IMR-90 (cell line): ENCODE measurements around the gene B4GALT5. TPM values are rescaled to one million over a fixed set of nuclear protein-coding genes. Genes with fewer than 3 reads are reported as not detected.

Experiments
- ATAC-seq: fragments of 200-7000 bp; cut with Tn5 transposase; 2 replicates; pipeline ENCODE4 v1.9.1; 2020; ENCODE audit warnings: low read depth, mild to moderate bottlenecking, moderate library complexity
- BruUV-seq: library from RNA; stranded (reverse); fragments of 400-500 nt; replicated peaks from 2 replicates; lab custom pipeline; 2021; lab: Mats Ljungman, UMichigan
- CTCF ChIA-PET: fragments of 300-600 bp; formaldehyde crosslinking; extraction: SDS; loops from one replicate; lab custom pipeline; 2021; ENCODE audit warnings: antibody characterized with exemption; lab: Yijun Ruan, JAX
- POLR2A ChIA-PET: fragments of 300-600 bp; sonication (Branson Sonifier 250); formaldehyde crosslinking; loops from one replicate; lab custom pipeline; 2022; ENCODE audit warnings: antibody characterized with exemption; ENCODE audit not compliant: unreplicated experiment; lab: Charles Lee
- DNase-seq: peaks from one replicate; pipeline ENCODE4 v3.0.0; 2013
- H2AFZ ChIP-seq: replicated peaks from 2 replicates; pipeline ENCODE3; 2013; ENCODE audit warnings: low read length, mild to moderate bottlenecking; ENCODE audit not compliant: poor library complexity
- H2AK5ac ChIP-seq: 2 replicates; pipeline ENCODE4 v1.6.1; 2013; ENCODE audit warnings: low read depth, low read length, inconsistent platforms
- H2AK9ac ChIP-seq: replicated peaks from 2 replicates; pipeline ENCODE3; 2013; ENCODE audit warnings: mild to moderate bottlenecking, low read depth, low read length, moderate library complexity; ENCODE audit not compliant: poor library complexity
- H2BK120ac ChIP-seq: 2 replicates; pipeline ENCODE4 v1.6.1; 2013; ENCODE audit warnings: low read depth, low read length, inconsistent platforms
- H2BK15ac ChIP-seq: 3 replicates; pipeline ENCODE4 v1.6.1; 2013; ENCODE audit warnings: low read depth, low read length, inconsistent platforms
- H2BK20ac ChIP-seq: 2 replicates; pipeline ENCODE4 v1.6.1; 2013; ENCODE audit warnings: low read depth, mild to moderate bottlenecking, inconsistent platforms, low read length, moderate library complexity
- H2BK5ac ChIP-seq: 2 replicates; pipeline ENCODE4 v1.6.1; 2013; ENCODE audit warnings: mild to moderate bottlenecking, low read depth, low read length, inconsistent platforms; ENCODE audit not compliant: poor library complexity, severe bottlenecking
- H3K14ac ChIP-seq: replicated peaks from 2 replicates; pipeline ENCODE4 v1.6.1; 2013; ENCODE audit warnings: low read depth, low read length, inconsistent platforms
- H3K18ac ChIP-seq: 2 replicates; pipeline ENCODE4 v1.6.1; 2013; ENCODE audit warnings: low read depth, low read length, control low read depth
- H3K23ac ChIP-seq: 2 replicates; pipeline ENCODE4 v1.6.1; 2013; ENCODE audit warnings: low read depth, low read length, inconsistent platforms
- H3K27ac ChIP-seq: 2 replicates; pipeline ENCODE4 v1.5.1; 2013; ENCODE audit warnings: mild to moderate bottlenecking, control low read depth, low read length; ENCODE audit not compliant: insufficient read depth
- H3K27me3 ChIP-seq: 2 replicates; pipeline ENCODE4 v1.6.1; 2013; ENCODE audit warnings: low read length; ENCODE audit not compliant: control insufficient read depth, insufficient read depth
- H3K36me3 ChIP-seq: 2 replicates; pipeline ENCODE4 v1.6.1; 2013; ENCODE audit warnings: low read length, mixed read lengths; ENCODE audit not compliant: control insufficient read depth, insufficient read depth
- H3K4ac ChIP-seq: 2 replicates; pipeline ENCODE4 v1.6.1; 2013; ENCODE audit warnings: low read depth, low read length, inconsistent platforms
- H3K4me1 ChIP-seq: 2 replicates; pipeline ENCODE4 v1.6.1; 2013; ENCODE audit warnings: low read length, mixed read lengths; ENCODE audit not compliant: control insufficient read depth, insufficient read depth
- H3K4me2 ChIP-seq: 2 replicates; pipeline ENCODE4 v1.6.1; 2013; ENCODE audit warnings: low read depth, mild to moderate bottlenecking, control low read depth, low read length, moderate library complexity
- H3K4me3 ChIP-seq: 2 replicates; pipeline ENCODE4 v1.5.1; 2013; ENCODE audit warnings: low read depth, mild to moderate bottlenecking, control low read depth, low read length, moderate library complexity; ENCODE audit not compliant: insufficient read depth
- H3K56ac ChIP-seq: 2 replicates; pipeline ENCODE4 v1.6.1; 2013; ENCODE audit warnings: low read length, inconsistent platforms; ENCODE audit not compliant: insufficient read depth; ENCODE audit errors: extremely low read depth
- H3K79me1 ChIP-seq, 2 experiments: 2 replicates each; pipeline ENCODE4 v1.6.1; 2013; ENCODE audit warnings: low read length in 2 of 2, inconsistent platforms in 1 of 2, low read depth in 1 of 2
- H3K9ac ChIP-seq: 2 replicates; pipeline ENCODE4 v1.6.1; 2013; ENCODE audit warnings: low read depth, low read length, control low read depth
- H3K9me1 ChIP-seq: 2 replicates; pipeline ENCODE4 v1.6.1; 2013; ENCODE audit warnings: low read length, inconsistent platforms; ENCODE audit not compliant: insufficient read depth
- H3K9me3 ChIP-seq: 2 replicates; pipeline ENCODE4 v1.6.1; 2013; ENCODE audit warnings: low read length; ENCODE audit not compliant: control insufficient read depth, insufficient read depth
- H4K20me1 ChIP-seq: 2 replicates; pipeline ENCODE4 v1.6.1; 2013; ENCODE audit warnings: low read length, inconsistent platforms; ENCODE audit not compliant: insufficient read depth
- H4K5ac ChIP-seq: 2 replicates; pipeline ENCODE4 v1.6.1; 2013; ENCODE audit warnings: mild to moderate bottlenecking, low read depth, low read length, control low read depth
- H4K8ac ChIP-seq, 2 experiments: 2 replicates each; pipeline ENCODE4 v1.6.1; 2013; ENCODE audit warnings: low read depth in 2 of 2, low read length in 2 of 2, control low read depth in 1 of 2, inconsistent platforms in 1 of 2
- H4K91ac ChIP-seq: 2 replicates; pipeline ENCODE4 v1.6.1; 2013; ENCODE audit warnings: low read depth, low read length, inconsistent platforms; ENCODE audit not compliant: insufficient read depth
- BHLHE40 ChIP-seq: fragments of 150-350 bp; IDR thresholded peaks from 2 replicates; pipeline ENCODE4 v1.6.1; 2016; ENCODE audit warnings: mild to moderate bottlenecking, low read depth, low read length
- CEBPB ChIP-seq: IDR thresholded peaks from 2 replicates; pipeline ENCODE4 v1.6.1; 2012; ENCODE audit warnings: low read depth, low read length, improper control_type of control experiment
- CHD1 ChIP-seq: IDR thresholded peaks from 2 replicates; pipeline ENCODE4 v1.6.1; 2012; ENCODE audit warnings: low read depth, low read length, improper control_type of control experiment
- FOS ChIP-seq: fragments of 150-350 bp; IDR thresholded peaks from 2 replicates; pipeline ENCODE4 v1.6.1; 2016; ENCODE audit warnings: low read depth, low read length
- MAFK ChIP-seq: IDR thresholded peaks from 2 replicates; pipeline ENCODE4 v1.6.1; 2012; ENCODE audit warnings: low read depth, low read length, improper control_type of control experiment
- MAZ ChIP-seq: IDR thresholded peaks from 2 replicates; pipeline ENCODE4 v1.6.1; 2012; ENCODE audit warnings: low read depth, mild to moderate bottlenecking, low read length, improper control_type of control experiment, moderate library complexity, borderline replicate concordance
- MXI1 ChIP-seq: IDR thresholded peaks from 2 replicates; pipeline ENCODE4 v1.6.1; 2012; ENCODE audit warnings: low read depth, mild to moderate bottlenecking, low read length, moderate library complexity, borderline replicate concordance
- NFE2L2 ChIP-seq: fragments of 150-350 bp; IDR thresholded peaks from 2 replicates; pipeline ENCODE4 v1.6.1; 2016; ENCODE audit warnings: low read depth, mild to moderate bottlenecking, low read length
- POLR2A ChIP-seq: IDR thresholded peaks from 2 replicates; pipeline ENCODE4 v1.6.1; 2012; ENCODE audit warnings: mild to moderate bottlenecking, low read depth, low read length
- RAD21 ChIP-seq: IDR thresholded peaks from 2 replicates; pipeline ENCODE4 v1.6.1; 2012; ENCODE audit warnings: low read length, improper control_type of control experiment
- RCOR1 ChIP-seq: IDR thresholded peaks from 2 replicates; pipeline ENCODE4 v1.6.1; 2012; ENCODE audit warnings: mild to moderate bottlenecking, low read length, improper control_type of control experiment; ENCODE audit not compliant: insufficient replicate concordance
- RFX5 ChIP-seq: IDR thresholded peaks from 2 replicates; pipeline ENCODE4 v1.8.0; 2012; ENCODE audit warnings: low read depth, mild to moderate bottlenecking, low read length, moderate library complexity
- SMC3 ChIP-seq: fragments of 150-350 bp; IDR thresholded peaks from 2 replicates; pipeline ENCODE4 v1.6.1; 2016; ENCODE audit warnings: low read depth, mild to moderate bottlenecking, antibody characterized with exemption, low read length, moderate library complexity
- USF2 ChIP-seq: fragments of 150-350 bp; IDR thresholded peaks from 2 replicates; pipeline ENCODE4 v1.6.1; 2017; ENCODE audit warnings: mild to moderate bottlenecking, antibody characterized with exemption, low read length, low read depth
- WGBS, 2 experiments: methylation state at CpG; one replicate each; pipeline versions ENCODE4 v1.1.5 to v1.1.7; 2013; ENCODE audit warnings: missing lambda C conversion rate in 2 of 2; ENCODE audit not compliant: insufficient read length in 1 of 2; ENCODE audit errors: extremely low coverage in 2 of 2; 5-methylcytosine and 5-hydroxymethylcytosine counted together
- dilution Hi-C: fragments of 300-500 bp; cut with HindIII; formaldehyde crosslinking; loops from one replicate; pipeline ENCODE4 v1.14.3; 2018; ENCODE audit warnings: low sequenced_read_pairs; ENCODE audit not compliant: unreplicated experiment
- in situ Hi-C: fragments of 300-500 bp; cut with MboI; formaldehyde crosslinking; loops from 3 replicates; pipeline ENCODE4 v1.14.3; 2019; ENCODE audit warnings: low sequenced_read_pairs, inconsistent platforms, mixed read lengths
- intact Hi-C: fragments of 100-400 bp; cut with micrococcal nuclease; formaldehyde crosslinking; loops from 2 replicates; pipeline ENCODE4 v1.10.0; 2022
- polyA plus RNA-seq, 3 experiments: library from polyadenylated mRNA; depleted of rRNA; stranded (reverse); fragments of >200 nt; gene quantifications; 2 replicates each; pipeline ENCODE4 v1.2.3, GENCODE V29; 2012; ENCODE audit warnings: low replicate concordance in 1 of 3
- total RNA-seq: library from RNA; depleted of rRNA; stranded (reverse); fragments of >200 nt; gene quantifications from 2 replicates; pipeline ENCODE4 v1.2.3, GENCODE V29; 2012
- TF ChIP-seq, protein P1 (sequence below): fragments of 150-350 bp; IDR thresholded peaks from 2 replicates; pipeline ENCODE4 v1.6.1; 2016; ENCODE audit warnings: low read depth, mild to moderate bottlenecking, low read length, moderate library complexity, borderline replicate concordance
- TF ChIP-seq, protein P2 (sequence below): conservative IDR thresholded peaks from 2 replicates; pipeline ENCODE4 v1.5.1; 2012; ENCODE audit warnings: mild to moderate bottlenecking, low read depth, low read length, improper control_type of control experiment

B4GALT5 gene
- total and polyA plus RNA-seq, 2 of the 4 experiments (the other 2 are of a cell fraction): 11.3 to 20.4 TPM

- H3K4ac ChIP-seq: no peak overlapping the region
- no peaks in the 10 kb centered on the region; the same call in 1 of the 2 replicates for H4K20me1 ChIP-seq
- no peak overlapping the region for H3K18ac ChIP-seq
- H3K14ac ChIP-seq: no peak overlapping the region
- no peaks in the 10 kb centered on the region for H3K9me1 ChIP-seq
- H3K9ac ChIP-seq: no peak overlapping the region
- no peaks in the 10 kb centered on the region for H3K79me1 ChIP-seq
- BruUV-seq: no TSS peak
- H3K56ac ChIP-seq: no peak overlapping the region
- dilution Hi-C loops (no loop called here), intact Hi-C loops (no loop called here), in situ Hi-C loops (no loop called here)
- no peaks in the 10 kb centered on the region for H3K4me1 ChIP-seq
- H3K27ac ChIP-seq: no peak overlapping the region
- CTCF ChIA-PET: no interaction called here
- no peaks in the 10 kb centered on the region for H3K9me3 ChIP-seq
- H3K4me2 ChIP-seq: no peak overlapping the region
- H2BK120ac ChIP-seq: no peak overlapping the region
- H3K23ac ChIP-seq: no peak overlapping the region
- peaks cover 16% of the 10 kb centered on the region for H3K27me3 ChIP-seq
- TF ChIP-seq BHLHE40: no peak
- TF ChIP-seq FOS: no peak
- no peak for TF ChIP-seq MAFK
- TF ChIP-seq, protein P1, sequence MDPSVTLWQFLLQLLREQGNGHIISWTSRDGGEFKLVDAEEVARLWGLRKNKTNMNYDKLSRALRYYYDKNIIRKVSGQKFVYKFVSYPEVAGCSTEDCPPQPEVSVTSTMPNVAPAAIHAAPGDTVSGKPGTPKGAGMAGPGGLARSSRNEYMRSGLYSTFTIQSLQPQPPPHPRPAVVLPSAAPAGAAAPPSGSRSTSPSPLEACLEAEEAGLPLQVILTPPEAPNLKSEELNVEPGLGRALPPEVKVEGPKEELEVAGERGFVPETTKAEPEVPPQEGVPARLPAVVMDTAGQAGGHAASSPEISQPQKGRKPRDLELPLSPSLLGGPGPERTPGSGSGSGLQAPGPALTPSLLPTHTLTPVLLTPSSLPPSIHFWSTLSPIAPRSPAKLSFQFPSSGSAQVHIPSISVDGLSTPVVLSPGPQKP: no peak
- no peak for TF ChIP-seq RAD21
- no peak for TF ChIP-seq RCOR1
- TF ChIP-seq MXI1: no peak
- no peak for TF ChIP-seq RFX5
- TF ChIP-seq MAZ: no peak
- no peak for TF ChIP-seq CEBPB
- no peak for TF ChIP-seq POLR2A
- TF ChIP-seq SMC3: no peak
- TF ChIP-seq USF2: no peak
- TF ChIP-seq NFE2L2: no peak
- TF ChIP-seq, protein P2, sequence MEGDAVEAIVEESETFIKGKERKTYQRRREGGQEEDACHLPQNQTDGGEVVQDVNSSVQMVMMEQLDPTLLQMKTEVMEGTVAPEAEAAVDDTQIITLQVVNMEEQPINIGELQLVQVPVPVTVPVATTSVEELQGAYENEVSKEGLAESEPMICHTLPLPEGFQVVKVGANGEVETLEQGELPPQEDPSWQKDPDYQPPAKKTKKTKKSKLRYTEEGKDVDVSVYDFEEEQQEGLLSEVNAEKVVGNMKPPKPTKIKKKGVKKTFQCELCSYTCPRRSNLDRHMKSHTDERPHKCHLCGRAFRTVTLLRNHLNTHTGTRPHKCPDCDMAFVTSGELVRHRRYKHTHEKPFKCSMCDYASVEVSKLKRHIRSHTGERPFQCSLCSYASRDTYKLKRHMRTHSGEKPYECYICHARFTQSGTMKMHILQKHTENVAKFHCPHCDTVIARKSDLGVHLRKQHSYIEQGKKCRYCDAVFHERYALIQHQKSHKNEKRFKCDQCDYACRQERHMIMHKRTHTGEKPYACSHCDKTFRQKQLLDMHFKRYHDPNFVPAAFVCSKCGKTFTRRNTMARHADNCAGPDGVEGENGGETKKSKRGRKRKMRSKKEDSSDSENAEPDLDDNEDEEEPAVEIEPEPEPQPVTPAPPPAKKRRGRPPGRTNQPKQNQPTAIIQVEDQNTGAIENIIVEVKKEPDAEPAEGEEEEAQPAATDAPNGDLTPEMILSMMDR: no peak
- no peak for TF ChIP-seq CHD1
- WGBS, 2 experiments: no CpG with 5 or more reads among the region's 5 CpGs
- H4K91ac ChIP-seq: no peak overlapping the region
- no peak overlapping the region for H4K8ac ChIP-seq
- H3K4me3 ChIP-seq: no peak overlapping the region
- no peaks in the 10 kb centered on the region for H3K36me3 ChIP-seq
- H2BK5ac ChIP-seq: no peak overlapping the region
- POLR2A ChIA-PET: no interaction called here
- no peak for ATAC-seq
- H2BK20ac ChIP-seq: no peak overlapping the region
- no peak overlapping the region for H2AK5ac ChIP-seq
- H2AK9ac ChIP-seq: no peak overlapping the region
- no peak overlapping the region for H2AFZ ChIP-seq
- no peak for DNase-seq
- H4K5ac ChIP-seq: no peak overlapping the region
- no peak overlapping the region for H2BK15ac ChIP-seq
These were observed 40.9 kb upstream of the B4GALT5 start for GRCh38 chr20:49754596-49754995.
